ENCODE results near the gene MRPS10. TPM values are rescaled to one million over a fixed set of nuclear protein-coding genes. Genes with fewer than 3 reads are reported as not detected.
"Not testable (repeated sequence)": the region's sequence is repeated elsewhere in the genome, so short reads cannot be mapped to it uniquely, and the experiment has no call there.

The MRPS10 gene
- total RNA-seq, 1 donor from 2014 or later: 51.4 TPM

- DNase-seq (ENCODE audit: low spot score in 2 of 2) (no peak), FAIRE-seq (no peak)
Measured at GRCh38 chr6:42182101-42182500, 35.6 kb downstream of the MRPS10 start.

- FAIRE-seq: no peak
- no peak for DNase-seq (ENCODE audit: low spot score in 2 of 2)
Measured at GRCh38 chr6:42179945-42180313, 37.7 kb downstream of the MRPS10 start.

GRCh38 chr6:42179261-42179944, 38.3 kb downstream of the MRPS10 start:
- FAIRE-seq (no peak), DNase-seq (ENCODE audit: low spot score in 2 of 2) (no peak)

- DNase-seq (ENCODE audit: low spot score in 2 of 2) (no peak), FAIRE-seq (no peak)
Measured at GRCh38 chr6:42177514-42178364, 39.9 kb downstream of the MRPS10 start.

GRCh38 chr6:42176981-42177380, 40.7 kb downstream of the MRPS10 start:
- FAIRE-seq (no peak), DNase-seq (ENCODE audit: low spot score in 2 of 2) (no peak)

DNA sequence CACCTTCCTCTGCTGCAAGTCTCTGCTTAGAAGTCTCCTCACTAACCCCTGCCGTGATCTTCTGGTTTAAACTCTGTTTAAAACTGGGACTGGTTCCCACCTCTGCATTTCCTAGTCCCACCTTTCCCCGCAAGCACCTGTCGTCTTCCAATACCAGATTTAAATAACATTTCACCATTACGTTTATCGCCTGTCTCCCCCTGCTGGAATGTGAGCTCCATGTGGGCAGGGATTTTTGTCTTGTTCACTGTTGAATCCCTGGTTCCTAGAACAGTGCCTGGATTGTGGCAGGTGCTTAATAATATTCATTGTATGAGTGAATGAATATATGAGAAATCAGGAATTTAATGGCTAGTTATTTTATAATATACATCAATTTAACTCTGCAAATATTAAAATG, 41.8 kb downstream of the MRPS10 start:
- FAIRE-seq (no peak), DNase-seq (ENCODE audit: low spot score in 2 of 2) (no peak)

DNA sequence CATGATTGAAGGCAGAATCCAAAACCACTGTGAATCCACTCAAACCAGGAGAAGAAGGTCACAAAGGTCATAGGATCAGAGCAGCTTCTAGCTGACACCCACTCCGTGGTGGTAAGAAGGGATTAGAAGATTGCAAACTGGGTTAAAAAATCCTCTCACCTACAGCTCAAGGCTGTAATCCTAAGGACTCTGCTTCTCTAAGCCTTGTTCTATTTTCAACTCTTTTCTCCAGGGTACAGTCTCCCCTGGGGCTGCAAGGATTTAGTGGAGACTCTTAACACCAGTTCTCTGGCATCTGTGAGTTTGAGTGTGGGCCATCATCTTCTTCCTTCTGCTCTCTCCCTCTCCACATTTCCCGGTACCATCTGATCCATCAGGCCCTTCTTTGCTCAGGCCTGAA, 44.6 kb downstream of the MRPS10 start, which contains the start of gene GUCA1A:
Gene GUCA1A, plus strand, starts transcription at position 264 of the 400 bp plus-strand sequence. CDS start 250 bp downstream, outside the sequence.
- DNase-seq (ENCODE audit: low spot score in 2 of 2) (no peak), FAIRE-seq (no peak)

DNA sequence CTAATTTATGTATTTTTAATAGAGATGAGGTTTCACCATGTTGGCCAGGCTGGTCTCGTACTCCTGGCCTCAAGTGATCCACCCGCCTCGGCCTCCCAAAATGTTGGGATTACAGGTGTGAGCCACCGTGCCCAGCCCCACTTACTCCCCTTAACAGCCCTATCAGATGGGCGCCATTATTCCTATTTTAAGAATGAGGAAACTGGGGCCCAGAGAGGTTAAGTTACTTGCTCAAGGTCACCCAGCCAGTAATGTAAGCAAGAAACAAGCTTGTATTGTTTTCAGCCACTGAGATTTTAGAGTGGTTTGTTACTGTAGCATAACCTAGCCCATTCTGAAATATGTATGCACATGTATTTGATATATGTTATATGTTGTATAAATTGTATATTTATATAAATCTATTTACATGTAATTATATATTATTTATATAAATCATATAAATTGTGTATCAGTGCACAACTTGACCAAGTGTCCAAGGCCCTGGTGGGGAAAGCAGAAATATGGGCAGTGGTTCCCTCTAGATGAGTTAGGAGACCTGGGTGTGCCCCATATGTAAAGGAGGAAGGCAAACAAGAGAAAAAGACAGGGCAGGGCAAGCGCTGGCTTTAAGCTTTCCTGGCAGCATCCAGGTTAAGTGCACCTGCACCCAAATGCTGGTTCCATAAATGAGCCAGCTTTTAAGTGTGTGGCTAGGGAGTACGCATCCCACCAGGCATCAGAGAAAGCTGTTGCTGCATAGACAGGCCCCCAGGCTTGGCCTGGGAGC, 45.7 kb downstream of the MRPS10 start:
- DNase-seq (ENCODE audit: low spot score in 2 of 2): no peak
- FAIRE-seq: no peak

DNA sequence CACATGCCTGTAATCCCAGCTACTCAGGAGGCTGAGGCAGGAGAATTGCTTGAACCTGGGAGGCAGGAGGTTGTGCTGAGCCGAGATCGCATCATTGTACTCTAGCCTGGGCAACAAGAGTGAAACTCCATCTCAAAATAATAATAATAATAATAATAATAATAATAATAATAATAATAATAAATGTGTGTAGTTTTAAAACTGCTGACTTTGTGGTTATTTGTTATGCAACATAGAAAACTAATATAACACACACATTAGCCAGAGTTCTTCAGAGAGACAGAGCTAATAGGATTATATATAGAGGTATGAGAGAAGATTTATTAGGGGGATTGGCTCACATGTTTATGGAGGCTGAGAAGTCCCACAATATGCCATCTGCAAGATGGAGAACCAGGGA, 47.9 kb downstream of the MRPS10 start:
- FAIRE-seq: not testable (repeated sequence)

DNA sequence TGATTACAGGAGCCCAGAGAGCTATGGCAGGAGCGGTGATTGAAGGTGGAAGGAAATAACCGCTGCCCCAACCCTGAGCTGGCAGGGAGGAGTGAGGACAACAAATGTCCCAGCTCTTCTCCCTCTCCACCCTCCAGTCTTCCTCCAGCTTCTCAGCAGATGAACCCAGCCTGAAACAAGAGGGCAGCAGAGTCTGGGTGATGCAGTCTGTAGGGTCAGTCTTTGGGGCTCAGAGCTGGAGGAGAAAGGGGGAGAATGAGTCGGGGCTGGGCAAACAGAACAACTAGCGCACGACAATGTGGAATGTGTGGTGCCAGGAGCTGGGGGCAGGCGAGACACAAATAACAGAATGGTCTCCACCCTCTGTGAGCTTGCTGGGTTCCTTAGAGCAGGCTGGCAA, 49.0 kb downstream of the MRPS10 start:
- FAIRE-seq (no peak), DNase-seq (ENCODE audit: low spot score in 2 of 2) (no peak)

More for the DNA sequence above, 47.9 kb downstream of the MRPS10 start:
- DNase-seq (ENCODE audit: low spot score in 2 of 2): not testable (repeated sequence)

DNA sequence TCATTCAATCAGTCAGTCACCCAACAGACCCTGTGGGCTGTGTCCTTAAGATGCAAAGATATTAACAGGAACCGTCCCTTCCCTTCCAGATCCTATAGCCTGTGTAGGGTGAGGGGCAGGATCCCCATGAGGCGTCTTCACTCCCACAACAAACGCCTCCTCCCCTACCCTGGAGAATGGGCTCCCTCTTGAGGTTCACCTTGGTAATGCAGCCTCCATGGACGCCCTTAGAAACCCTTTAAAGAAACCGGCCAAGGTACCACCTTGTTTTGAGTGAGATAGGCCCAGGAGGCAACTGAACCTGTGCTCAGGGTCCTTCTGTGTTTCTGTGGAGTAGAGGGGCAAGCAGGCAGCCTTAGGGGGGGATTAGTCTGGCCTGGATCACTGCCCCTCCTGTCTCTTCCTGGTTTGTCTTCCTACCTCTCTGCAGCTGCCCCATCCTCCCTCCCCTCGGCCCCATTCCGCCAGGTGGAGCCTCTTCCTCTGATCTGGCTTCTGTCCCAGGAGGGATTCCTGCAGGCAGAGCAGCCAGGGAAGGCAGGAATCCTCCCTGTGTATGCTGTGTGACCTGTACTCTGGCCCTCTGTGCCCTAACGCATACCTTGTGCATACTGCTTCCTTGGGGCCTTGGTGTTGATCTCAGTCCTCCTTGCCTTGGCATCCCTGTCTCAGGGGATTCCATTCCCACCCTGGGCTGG, 51.1 kb downstream of the MRPS10 start:
- no peak for FAIRE-seq
- DNase-seq (ENCODE audit: low spot score in 2 of 2): peak; percentile 28 to 74

DNA sequence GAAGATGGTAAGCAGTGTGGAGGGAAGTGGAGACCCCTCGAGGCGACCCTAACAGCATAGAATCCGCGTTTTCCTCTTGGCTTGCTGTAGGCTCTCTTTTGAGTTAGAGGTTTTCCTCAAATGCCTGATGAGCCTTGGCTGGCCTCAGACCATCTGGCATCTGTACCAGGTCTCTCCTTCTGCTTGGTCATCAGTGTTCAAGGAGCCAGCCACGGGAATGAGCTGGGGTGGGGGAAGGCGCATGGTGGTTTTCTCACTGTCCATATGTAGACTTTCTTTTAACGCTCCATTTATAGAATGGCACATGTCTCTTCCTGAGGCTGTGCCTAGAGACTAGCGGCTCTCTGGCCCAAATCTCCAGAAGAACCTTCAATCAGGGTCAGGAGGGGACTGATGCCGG, 52.6 kb downstream of the MRPS10 start:
- FAIRE-seq (no peak), DNase-seq (ENCODE audit: low spot score in 2 of 2) (no peak)

DNA sequence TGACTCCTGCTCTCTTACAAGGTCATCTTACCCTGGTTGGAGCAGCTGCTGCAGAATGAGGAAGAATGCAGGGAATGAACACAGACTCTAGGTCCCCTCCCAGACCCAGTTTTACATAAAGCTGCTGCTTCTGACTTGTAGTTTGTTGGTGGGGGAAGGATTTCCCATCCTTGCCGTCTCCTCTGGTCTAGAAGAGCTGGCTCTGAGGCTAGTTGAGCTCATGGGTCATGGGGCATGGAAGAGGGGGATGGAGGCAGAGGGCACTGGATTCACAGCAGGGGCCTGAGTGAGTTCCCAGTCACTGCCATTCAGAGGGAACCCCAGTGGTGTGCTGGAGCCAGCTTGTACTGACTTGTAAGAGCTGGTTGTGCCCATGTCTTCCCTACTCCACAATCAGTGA, 53.7 kb downstream of the MRPS10 start:
- FAIRE-seq (no peak), DNase-seq (ENCODE audit: low spot score in 2 of 2) (no peak)

GRCh38 chr6:42162812-42163211, 54.8 kb downstream of the MRPS10 start:
- no peak for DNase-seq (ENCODE audit: low spot score in 2 of 2)
- FAIRE-seq: no peak

GRCh38 chr6:42162384-42162783, 55.3 kb downstream of the MRPS10 start:
- FAIRE-seq (no peak), DNase-seq (ENCODE audit: low spot score in 2 of 2) (no peak)

GRCh38 chr6:42159431-42160024, 58.1 kb downstream of the MRPS10 start:
- no peak for FAIRE-seq
- DNase-seq (ENCODE audit: low spot score in 2 of 2): no peak

DNA sequence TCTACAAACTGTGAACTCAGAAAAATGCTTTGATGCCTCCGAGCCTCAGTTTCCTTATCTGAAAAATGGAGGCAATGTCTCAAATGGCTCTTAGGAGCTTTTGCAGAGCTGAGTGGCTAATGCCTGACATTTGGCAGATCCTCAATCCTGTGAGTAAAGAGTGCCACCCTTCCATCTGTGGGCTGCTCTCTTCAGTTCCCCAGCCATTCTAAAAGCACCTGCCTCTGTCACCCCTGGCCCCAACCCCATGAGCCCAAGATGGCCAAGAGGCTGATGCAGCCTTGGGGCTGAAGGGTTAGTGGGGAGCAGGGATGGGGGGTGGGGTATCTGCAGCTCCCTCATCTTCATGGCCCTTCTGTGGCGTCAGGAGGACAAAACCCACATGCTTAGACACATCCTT, 59.0 kb downstream of the MRPS10 start:
- no peak for FAIRE-seq
- no peak for DNase-seq (ENCODE audit: low spot score in 2 of 2)

DNA sequence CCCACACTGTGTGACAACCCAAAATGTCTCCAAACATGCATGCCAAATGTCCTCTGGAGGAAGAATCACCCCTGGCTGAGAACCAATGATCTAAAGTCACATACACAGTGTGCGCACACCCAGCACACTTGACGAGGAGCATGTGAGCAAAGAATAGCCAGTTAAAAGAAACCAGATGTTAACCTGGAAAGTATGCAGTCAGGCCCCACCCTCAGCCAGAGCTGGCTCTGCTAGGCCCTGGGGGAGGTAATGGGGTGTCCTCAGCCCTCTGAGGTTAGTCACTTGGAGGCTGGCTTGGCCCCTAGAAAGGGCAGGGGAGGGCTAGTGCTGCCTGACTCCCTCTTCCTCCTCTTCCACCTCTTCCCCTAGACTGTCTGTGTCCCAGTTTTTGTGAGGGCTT, 59.6 kb downstream of the MRPS10 start:
- no peak for DNase-seq (ENCODE audit: low spot score in 2 of 2)
- FAIRE-seq: no peak

Measured in frontal cortex (tissue), 4 donors.